Mesendoderm (in vitro differentiated cells): Measurements from ENCODE around the gene EIF5AL1. TPM values are rescaled to one million over a fixed set of nuclear protein-coding genes. Genes with fewer than 3 reads are reported as not detected.

Experiments used
- DNase-seq: peaks from one replicate; pipeline ENCODE4 v3.0.0; 2013
- H2AK5ac ChIP-seq: 2 replicates; pipeline ENCODE4 v1.6.1; 2013; ENCODE audit warnings: low read length, inconsistent platforms
- H2BK120ac ChIP-seq: 2 replicates; pipeline ENCODE4 v1.6.1; 2013; ENCODE audit warnings: low read depth, mild to moderate bottlenecking, low read length, moderate library complexity, mixed read lengths
- H2BK15ac ChIP-seq: replicated peaks from 2 replicates; pipeline ENCODE4 v1.6.1; 2013; ENCODE audit warnings: low read depth, mild to moderate bottlenecking, moderate library complexity
- H2BK5ac ChIP-seq: 2 replicates; pipeline ENCODE4 v1.6.1; 2013; ENCODE audit warnings: low read length, inconsistent platforms
- H3K18ac ChIP-seq: 2 replicates; pipeline ENCODE4 v1.6.1; 2013; ENCODE audit warnings: mild to moderate bottlenecking, low read length, mixed read lengths
- H3K23ac ChIP-seq: one replicate; pipeline ENCODE4 v1.6.1; 2013; ENCODE audit warnings: low read length
- H3K27ac ChIP-seq: 2 replicates; pipeline ENCODE4 v1.5.1; 2013; ENCODE audit warnings: low read depth, mild to moderate bottlenecking, inconsistent platforms, low read length, moderate library complexity
- H3K27me3 ChIP-seq: 2 replicates; pipeline ENCODE4 v1.6.1; 2013; ENCODE audit warnings: low read length, control low read depth, mild to moderate bottlenecking, inconsistent platforms; ENCODE audit not compliant: insufficient read depth, poor library complexity
- H3K36me3 ChIP-seq: 2 replicates; pipeline ENCODE4 v1.6.1; 2013; ENCODE audit warnings: low read length, inconsistent platforms; ENCODE audit not compliant: control insufficient read depth, insufficient read depth
- H3K4ac ChIP-seq: one replicate; pipeline ENCODE4 v1.6.1; 2013; ENCODE audit warnings: low read depth, mild to moderate bottlenecking, low read length, moderate library complexity
- H3K4me1 ChIP-seq: 2 replicates; pipeline ENCODE4 v1.6.1; 2013; ENCODE audit warnings: low read depth, low read length, inconsistent platforms; ENCODE audit not compliant: control insufficient read depth
- H3K4me2 ChIP-seq: 2 replicates; pipeline ENCODE4 v1.6.1; 2013; ENCODE audit warnings: low read length
- H3K4me3 ChIP-seq: 2 replicates; pipeline ENCODE4 v1.5.1; 2013; ENCODE audit warnings: mild to moderate bottlenecking, low read length
- H3K56ac ChIP-seq: one replicate; pipeline ENCODE4 v1.6.1; 2013; ENCODE audit warnings: low read length
- H3K79me1 ChIP-seq: 2 replicates; pipeline ENCODE4 v1.6.1; 2013; ENCODE audit warnings: low read length, inconsistent platforms
- H3K79me2 ChIP-seq: 2 replicates; pipeline ENCODE4 v1.6.1; 2013; ENCODE audit warnings: mild to moderate bottlenecking, low read length; ENCODE audit not compliant: control insufficient read depth, insufficient read depth
- H3K9ac ChIP-seq: 2 replicates; pipeline ENCODE4 v1.6.1; 2013; ENCODE audit warnings: low read length, inconsistent platforms
- H4K5ac ChIP-seq: one replicate; pipeline ENCODE4 v1.6.1; 2013; ENCODE audit warnings: low read length
- H4K8ac ChIP-seq: one replicate; pipeline ENCODE4 v1.6.1; 2013; ENCODE audit warnings: low read depth, mild to moderate bottlenecking, control low read depth, low read length, moderate library complexity
- WGBS: extraction: QIAGEN DNeasy Blood & Tissue Kit; methylation state at CpG from one replicate; pipeline ENCODE4 v1.1.7; 2013; ENCODE audit warnings: low lambda C conversion rate, missing lambda C conversion rate; ENCODE audit not compliant: insufficient coverage; ENCODE audit errors: extremely low coverage; 5-methylcytosine and 5-hydroxymethylcytosine counted together
- small RNA-seq: library from polyadenylated mRNA; stranded (forward); fragments of <200 nt; extraction: miRNeasy Mini kit (QIAGEN cat#:217004); gene quantifications from one replicate; pipeline ENCODE3, GENCODE V24; 2013; ENCODE audit not compliant: insufficient read depth

EIF5AL1 gene

GRCh38 chr10:79560160-79560709, 47.9 kb downstream of the EIF5AL1 start, which contains the start of gene SFTPA2:
TSS of gene SFTPA2 (minus strand) at chr10:79560407. CDS start at chr10:79559483, 924 bp downstream.
- Histone ChIP-seq H2BK15ac (no peak within 1 kb of the TSS), H3K4ac (no peak within 1 kb of the TSS)
- no CpG with 5 or more reads among the region's 1 CpG for WGBS

GRCh38 chr10:79561257-79561656, 48.9 kb downstream of the EIF5AL1 start:
- H2AK5ac ChIP-seq = no peak overlapping the region
- no peak overlapping the region for H3K23ac ChIP-seq
- no peaks in the 10 kb centered on the region for H3K79me2 ChIP-seq
- WGBS = no CpG with 5 or more reads among the region's 3 CpGs
- H3K56ac ChIP-seq = no peak overlapping the region
- no peak overlapping the region for H4K8ac ChIP-seq
- no peak overlapping the region for H3K9ac ChIP-seq
- H2BK15ac ChIP-seq = no peak overlapping the region
- H3K4me2 ChIP-seq = no peak overlapping the region
- H3K4me1 ChIP-seq = no peaks in the 10 kb centered on the region
- H3K27ac ChIP-seq = no peak overlapping the region
- H4K5ac ChIP-seq = no peak overlapping the region
- no peaks in the 10 kb centered on the region for H3K27me3 ChIP-seq
- no peak overlapping the region for H3K4me3 ChIP-seq
- no peak overlapping the region for H3K4ac ChIP-seq
- DNase-seq = no peak
- no peak overlapping the region for H2BK120ac ChIP-seq
- H3K79me1 ChIP-seq = no peaks in the 10 kb centered on the region
- H3K18ac ChIP-seq = no peak overlapping the region
- H3K36me3 ChIP-seq = no peaks in the 10 kb centered on the region
- no peak overlapping the region for H2BK5ac ChIP-seq

More at GRCh38 chr10:79560160-79560709, 47.9 kb downstream of the EIF5AL1 start, which contains the start of gene SFTPA2:
- no peak within 1 kb of the TSS for H2BK120ac ChIP-seq
- H3K4me3 ChIP-seq = no peak within 1 kb of the TSS
- H3K9ac ChIP-seq = no peak within 1 kb of the TSS
- H3K27me3 ChIP-seq = no peaks in the 10 kb centered on the region
- no peak within 1 kb of the TSS for H3K56ac ChIP-seq
- no peaks in the 10 kb centered on the region for H3K4me1 ChIP-seq
- no peak within 1 kb of the TSS for H3K4me2 ChIP-seq
- H3K79me2 ChIP-seq = no peaks in the 10 kb centered on the region
- H3K36me3 ChIP-seq = no peaks in the 10 kb centered on the region
- H3K27ac ChIP-seq = no peak within 1 kb of the TSS
- no peaks in the 10 kb centered on the region for H3K79me1 ChIP-seq
- H2AK5ac ChIP-seq = no peak within 1 kb of the TSS
- no peak within 1 kb of the TSS for H4K8ac ChIP-seq
- H4K5ac ChIP-seq = no peak within 1 kb of the TSS
- no peak within 1 kb of the TSS for H2BK5ac ChIP-seq
- H3K18ac ChIP-seq = no peak within 1 kb of the TSS
- no peak within 1 kb of the TSS for H3K23ac ChIP-seq
- DNase-seq = no peak

GRCh38 chr10:79562135-79562756, 49.9 kb downstream of the EIF5AL1 start:
- Histone ChIP-seq H3K79me1 (no peaks in the 10 kb centered on the region), H2BK120ac (no peak overlapping the region), H3K4me2 (no peak overlapping the region), H4K5ac (no peak overlapping the region), H3K79me2 (no peaks in the 10 kb centered on the region), H3K18ac (no peak overlapping the region), H3K27ac (no peak overlapping the region), H3K4me1 (no peaks in the 10 kb centered on the region), H3K4me3 (no peak overlapping the region), H2BK15ac (no peak overlapping the region), H3K9ac (no peak overlapping the region), H2AK5ac (no peak overlapping the region), H3K23ac (no peak overlapping the region), H3K56ac (no peak overlapping the region), H4K8ac (no peak overlapping the region), H3K27me3 (no peaks in the 10 kb centered on the region), H3K4ac (no peak overlapping the region), H3K36me3 (no peaks in the 10 kb centered on the region), H2BK5ac (no peak overlapping the region)
- no CpG with 5 or more reads among the region's 17 CpGs for WGBS
- DNase-seq = peak; percentile 65

- Histone ChIP-seq H3K9ac (no peak overlapping the region), H2BK15ac (no peak overlapping the region), H3K4ac (no peak overlapping the region), H3K4me2 (no peak overlapping the region), H3K79me2 (no peaks in the 10 kb centered on the region), H3K27me3 (no peaks in the 10 kb centered on the region), H3K23ac (no peak overlapping the region), H3K56ac (no peak overlapping the region), H4K5ac (no peak overlapping the region), H3K4me3 (no peak overlapping the region), H3K79me1 (no peaks in the 10 kb centered on the region), H2AK5ac (no peak overlapping the region), H2BK5ac (no peak overlapping the region), H3K4me1 (no peaks in the 10 kb centered on the region), H3K27ac (no peak overlapping the region), H4K8ac (no peak overlapping the region), H3K36me3 (no peaks in the 10 kb centered on the region), H2BK120ac (no peak overlapping the region), H3K18ac (no peak overlapping the region)
- no CpG with 5 or more reads among the region's 4 CpGs for WGBS
- DNase-seq = no peak
Observed at GRCh38 chr10:79563426-79563825, 51.1 kb downstream of the EIF5AL1 start.

Small RNAs within 50 kb of the gene (small RNA-seq; reads per million reads assigned to genes)
- gene BX248123.2 (not detected), gene RPS12P18 (not detected)
